Hematopoietic multipotent progenitor cell treated with erythropoietin and hydrocortisone succinate and interleukin-3 and kit ligand, for 8 days (in vitro differentiated cells): ENCODE measurements around the gene FNBP1L.
"Not testable (repeated sequence)": the region's sequence is repeated elsewhere in the genome, so short reads cannot be mapped to it uniquely, and the experiment has no call there.

Experiments used
- DNase-seq: peaks from one replicate; pipeline ENCODE4 v3.0.0-alpha.2; 2015

Gene FNBP1L

GRCh38 chr1:93575621-93576284 is 127.8 kb downstream of the FNBP1L start:
- DNase-seq = no peak

DNA sequence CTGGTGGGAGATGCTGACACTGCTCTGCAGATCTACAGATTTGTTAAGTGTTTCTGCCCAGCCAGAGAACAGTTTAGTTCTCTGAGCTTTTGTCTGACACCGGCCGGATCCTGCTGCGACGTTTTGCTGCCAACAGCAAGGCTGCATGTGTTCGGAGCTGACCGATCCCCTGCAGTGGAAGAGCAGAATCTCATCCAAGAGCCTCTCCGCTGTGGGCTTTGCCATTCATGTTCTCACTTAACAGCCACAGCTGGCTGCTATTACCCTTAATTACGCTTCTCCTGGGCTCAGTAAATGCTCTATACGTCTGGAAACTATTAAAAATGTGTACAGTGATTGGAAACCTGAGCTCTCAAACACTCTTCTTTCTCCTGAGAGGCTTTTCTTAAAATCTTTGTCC is 128.4 kb downstream of the FNBP1L start:
- DNase-seq = no peak

GRCh38 chr1:93576746-93577145 is 128.8 kb downstream of the FNBP1L start:
- DNase-seq = no peak

DNA sequence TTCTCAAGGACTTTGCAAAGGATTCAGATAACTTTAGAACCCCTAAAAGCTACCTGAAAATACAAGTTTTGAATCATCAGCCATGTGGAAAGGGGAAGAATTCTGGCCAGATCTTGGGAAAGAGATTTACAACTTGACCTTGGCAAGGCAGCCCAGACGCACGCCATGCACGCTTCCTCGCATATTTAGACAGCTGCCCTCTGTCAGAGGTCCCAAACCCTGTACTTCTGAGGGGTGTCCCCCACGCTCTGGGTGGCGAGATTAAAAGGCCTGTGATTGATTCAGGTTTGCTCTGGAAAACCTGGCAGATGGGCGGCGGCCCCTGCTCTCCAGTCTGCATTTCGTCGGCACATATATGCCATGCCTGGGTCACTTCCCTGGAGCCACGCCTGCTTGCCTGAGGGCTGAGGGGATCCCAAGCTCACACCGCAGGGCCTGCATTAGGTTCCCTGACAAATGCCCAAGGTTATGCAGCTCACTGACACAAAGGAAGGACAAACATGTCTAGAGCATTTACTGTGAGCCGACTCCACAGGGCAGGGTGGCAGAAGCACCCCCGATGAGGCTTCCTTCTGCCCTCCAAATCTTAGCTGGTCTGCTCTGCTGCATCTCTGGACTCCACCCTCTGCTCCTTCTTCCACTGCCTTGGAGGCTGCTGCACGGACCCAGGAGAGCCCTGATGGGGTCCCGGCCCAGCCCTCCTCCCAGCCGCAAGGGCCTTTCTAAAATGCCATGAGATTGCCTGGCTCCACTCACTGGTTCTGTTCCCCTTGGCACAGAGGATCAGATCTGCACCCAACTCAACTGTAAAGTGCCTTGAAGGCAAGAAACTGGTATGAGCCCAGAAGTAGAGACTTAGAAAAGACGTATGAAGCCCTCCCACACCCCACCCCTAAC is 129.9 kb downstream of the FNBP1L start:
- no peak for DNase-seq

DNA sequence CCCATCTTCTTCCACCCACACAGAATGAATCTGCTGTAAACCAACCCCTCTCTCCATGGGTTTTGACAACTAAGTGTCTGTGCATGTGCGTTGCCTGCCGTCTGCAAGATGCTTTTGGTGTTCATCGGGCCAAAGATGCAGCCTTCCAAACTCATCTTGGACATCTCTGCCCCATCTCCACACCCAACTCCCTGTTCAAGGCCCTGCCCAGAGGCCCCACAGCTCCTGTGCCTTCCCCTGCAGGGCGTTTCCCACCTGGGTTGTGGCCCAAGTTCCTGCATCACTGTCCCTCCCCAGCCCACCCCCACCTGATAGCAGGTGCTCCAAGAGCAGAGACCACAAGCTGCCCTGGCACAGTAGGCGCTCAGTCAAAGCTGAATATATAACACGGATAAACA is 130.5 kb downstream of the FNBP1L start:
- DNase-seq = no peak

- DNase-seq = no peak
Observed at GRCh38 chr1:93578911-93579825, 131.2 kb downstream of the FNBP1L start.

- no peak for DNase-seq
Observed at GRCh38 chr1:93579891-93580290, 132.0 kb downstream of the FNBP1L start.

DNA sequence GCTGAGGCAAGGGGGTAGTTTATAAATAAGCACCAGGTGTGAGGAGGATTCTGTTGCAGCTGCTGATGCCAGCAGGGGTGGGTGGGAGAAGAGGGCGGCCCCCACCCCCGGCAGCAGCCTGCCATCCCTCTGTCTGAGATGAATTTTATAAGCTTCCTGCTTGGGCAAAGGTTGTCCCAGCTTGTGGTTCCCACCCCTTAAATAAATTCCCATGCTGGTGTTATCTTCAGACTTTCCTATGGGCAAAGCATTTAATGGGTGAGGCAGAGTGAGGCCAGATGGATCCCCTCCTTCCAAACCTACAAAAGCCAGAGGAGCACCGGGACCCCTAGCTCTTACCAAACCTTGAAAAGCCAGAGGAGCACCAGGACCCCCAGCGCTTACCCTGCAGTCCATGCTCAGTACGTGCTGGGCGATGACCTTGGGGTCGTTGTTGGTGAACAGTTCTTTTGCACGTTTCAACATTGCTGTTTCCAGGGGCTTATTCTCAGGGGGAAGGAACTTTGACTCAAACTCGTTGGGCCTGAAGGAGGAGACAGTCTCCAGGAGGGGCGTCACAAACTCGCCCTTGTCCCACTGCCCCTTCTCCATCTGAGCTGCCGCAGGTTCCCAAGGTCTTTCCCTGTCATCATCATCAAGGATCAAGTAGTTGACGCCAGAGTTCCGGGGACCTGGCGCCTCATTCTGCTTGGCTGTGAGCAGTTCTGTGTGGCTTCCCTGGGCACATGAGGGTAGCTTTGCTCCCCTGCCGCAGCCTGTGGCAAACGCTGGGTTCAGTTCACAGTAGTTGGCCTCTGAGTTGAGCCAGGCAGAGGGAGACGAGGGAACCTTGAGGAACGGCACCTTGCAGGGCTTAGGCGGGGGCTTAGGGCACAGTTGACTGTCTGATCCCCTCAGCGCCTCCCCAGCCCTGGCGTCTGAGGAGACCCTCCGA is 134.3 kb downstream of the FNBP1L start:
- no peak for DNase-seq

DNA sequence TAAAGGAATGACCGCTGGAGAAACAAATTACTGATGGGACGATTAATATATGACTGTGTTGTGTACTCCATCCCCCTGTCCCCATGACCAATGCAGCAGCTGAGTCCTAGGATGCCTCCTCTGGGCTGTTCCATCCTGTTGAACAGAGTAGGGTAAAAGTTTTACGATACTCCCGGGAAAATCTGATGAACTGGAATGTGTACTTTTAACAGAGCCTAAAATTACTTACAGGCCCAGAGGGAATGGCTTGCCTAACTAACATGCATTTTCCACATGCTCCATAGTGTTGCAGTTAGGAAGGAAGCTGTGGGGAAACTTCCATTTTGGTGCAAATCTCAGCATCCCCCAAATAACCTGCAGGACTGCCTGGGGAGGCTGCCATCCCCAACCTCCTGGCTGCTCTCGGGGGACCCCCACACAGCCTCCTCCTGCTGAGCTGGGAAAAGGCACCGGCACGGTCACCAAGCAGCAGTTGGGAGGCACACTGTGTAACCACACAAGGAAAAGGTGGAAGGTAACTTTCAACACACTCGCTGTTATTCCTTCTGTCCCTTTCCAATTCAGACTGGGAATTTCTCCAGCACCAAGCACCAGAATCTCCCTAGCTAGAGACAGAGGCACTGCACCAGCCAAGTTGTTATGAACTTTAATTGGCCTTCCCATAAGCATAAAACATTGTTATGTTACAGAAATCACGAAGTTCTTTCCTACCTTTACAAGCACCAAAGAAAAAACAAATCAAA is 136.5 kb downstream of the FNBP1L start:
- DNase-seq = no peak

- no peak for DNase-seq
Observed at GRCh38 chr1:93585059-93585966, 137.4 kb downstream of the FNBP1L start.

GRCh38 chr1:93587354-93587753 is 139.4 kb downstream of the FNBP1L start:
- DNase-seq = no peak

GRCh38 chr1:93588206-93588605 is 140.3 kb downstream of the FNBP1L start:
- DNase-seq = no peak

- no peak for DNase-seq
Observed at GRCh38 chr1:93588955-93589354, 141.0 kb downstream of the FNBP1L start.

DNA sequence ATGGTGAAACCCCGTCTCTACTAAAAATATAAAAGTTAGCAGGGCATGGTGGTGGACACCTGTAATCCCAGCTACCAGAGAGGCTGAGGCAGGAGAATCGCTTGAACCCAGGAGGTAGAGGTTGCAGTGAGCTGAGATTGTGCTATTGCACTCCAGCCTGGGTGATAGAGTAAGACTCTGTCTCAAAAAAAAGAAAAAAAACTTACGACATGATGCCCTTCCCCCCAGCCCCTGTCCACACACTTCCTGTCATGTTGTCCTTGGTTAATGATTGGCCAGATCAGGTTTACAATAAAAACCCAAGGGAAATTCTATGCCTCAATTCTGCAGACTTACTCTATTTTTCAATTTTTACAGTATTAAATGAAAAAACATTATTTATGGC is 143.4 kb downstream of the FNBP1L start:
- not testable (repeated sequence) for DNase-seq

- DNase-seq = peak; percentile 10
Observed at GRCh38 chr1:93591676-93592550, 144.0 kb downstream of the FNBP1L start.

DNA sequence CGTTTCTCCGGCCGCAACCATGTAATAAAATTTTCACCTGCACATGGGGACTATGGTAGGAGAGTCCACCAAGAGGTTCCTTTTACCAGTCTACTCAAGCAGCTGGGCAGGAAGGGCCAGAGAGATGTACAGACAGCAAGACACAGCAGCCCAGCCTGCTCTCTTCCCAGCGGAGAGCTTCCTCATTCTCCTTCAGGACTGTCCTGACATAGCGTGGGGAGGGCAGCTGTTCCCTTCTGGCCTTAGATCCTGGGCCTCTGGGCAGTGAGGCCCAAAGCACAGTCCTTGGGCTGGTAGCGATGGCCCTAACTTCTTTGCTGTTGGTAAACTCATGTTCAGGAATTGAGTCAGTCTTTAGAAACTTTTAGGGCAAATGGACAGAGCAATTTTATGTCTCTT is 144.6 kb downstream of the FNBP1L start:
- DNase-seq = no peak

GRCh38 chr1:93593854-93594602 is 146.1 kb downstream of the FNBP1L start:
- DNase-seq = no peak

- DNase-seq = no peak
Observed at GRCh38 chr1:93594603-93594880, 146.6 kb downstream of the FNBP1L start.

GRCh38 chr1:93595266-93595665 is 147.3 kb downstream of the FNBP1L start:
- no peak for DNase-seq
